SH-SY5Y (cell line): ENCODE data around the gene PLXDC2.

Experiments
- GATA2 ChIP-seq: IDR thresholded peaks from 2 replicates; pipeline ENCODE4 v1.6.1; 2011; ENCODE audit warnings: mild to moderate bottlenecking, low read depth, low read length
- GATA3 ChIP-seq: IDR thresholded peaks from 2 replicates; pipeline ENCODE4 v1.6.1; 2011; ENCODE audit warnings: low read depth, mild to moderate bottlenecking, low read length, moderate library complexity

DNA sequence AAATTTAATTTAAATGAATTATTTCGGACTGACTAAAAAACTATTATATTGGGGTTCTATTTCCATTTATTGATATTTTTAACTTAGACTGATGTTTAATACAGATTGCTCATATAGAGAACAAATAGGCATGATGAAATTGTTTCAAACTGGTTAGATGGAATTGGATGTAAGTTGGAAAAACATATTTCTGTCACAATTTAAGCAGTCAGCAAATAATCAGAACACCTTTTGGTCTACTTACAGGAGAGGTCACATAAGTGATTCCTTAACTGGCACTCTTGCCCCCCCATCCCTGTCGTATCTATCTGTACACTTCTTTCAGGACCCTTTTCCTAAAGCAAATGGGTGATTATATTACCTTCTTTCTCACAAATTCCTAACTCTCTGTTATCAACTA lies 138.4 kb downstream of the PLXDC2 start:
- TF ChIP-seq GATA2: no peak
- no peak for TF ChIP-seq GATA3
